Ishikawa (cell line): ENCODE measurements around the gene PCDH9.

Experiments
- CEBPB ChIP-seq: IDR thresholded peaks from 2 replicates; pipeline ENCODE4 v1.6.1; 2012
- CREB1 ChIP-seq: IDR thresholded peaks from 2 replicates; pipeline ENCODE4 v1.6.1; 2012; ENCODE audit warnings: low read depth
- EGR1 ChIP-seq: IDR thresholded peaks from 2 replicates; pipeline ENCODE4 v1.6.1; 2012
- EP300 ChIP-seq: IDR thresholded peaks from 2 replicates; pipeline ENCODE4 v1.6.1; 2012; ENCODE audit warnings: borderline replicate concordance
- FOXM1 ChIP-seq: IDR thresholded peaks from 2 replicates; pipeline ENCODE4 v1.6.1; 2012; ENCODE audit warnings: low read depth, borderline replicate concordance
- MAX ChIP-seq: IDR thresholded peaks from 2 replicates; pipeline ENCODE4 v1.6.1; 2012
- NFIC ChIP-seq: IDR thresholded peaks from 2 replicates; pipeline ENCODE4 v1.6.1; 2012
- RAD21 ChIP-seq: IDR thresholded peaks from 2 replicates; pipeline ENCODE4 v1.6.1; 2012; ENCODE audit warnings: low read depth
- REST ChIP-seq: IDR thresholded peaks from 2 replicates; pipeline ENCODE4 v1.6.1; 2012; ENCODE audit warnings: low read depth, mild to moderate bottlenecking
- TAF1 ChIP-seq: IDR thresholded peaks from 2 replicates; pipeline ENCODE4 v1.6.1; 2012; ENCODE audit warnings: low read depth, mild to moderate bottlenecking
- TCF12 ChIP-seq: IDR thresholded peaks from 2 replicates; pipeline ENCODE4 v1.6.1; 2012; ENCODE audit warnings: low read depth
- TEAD4 ChIP-seq: IDR thresholded peaks from 2 replicates; pipeline ENCODE4 v1.6.1; 2012
- USF1 ChIP-seq: IDR thresholded peaks from 2 replicates; pipeline ENCODE4 v1.6.1; 2012
- YY1 ChIP-seq: IDR thresholded peaks from 2 replicates; pipeline ENCODE4 v1.6.1; 2012; ENCODE audit warnings: low read depth
- ZBTB7A ChIP-seq: IDR thresholded peaks from 2 replicates; pipeline ENCODE4 v1.6.1; 2012; ENCODE audit warnings: low read depth

PCDH9 gene

GRCh38 chr13:66461021-66461420 lies 769.1 kb downstream of the PCDH9 start:
- no peak for TF ChIP-seq ZBTB7A
- TF ChIP-seq EGR1, result no peak
- TF ChIP-seq NFIC, result no peak

GRCh38 chr13:66459634-66460033 lies 770.5 kb downstream of the PCDH9 start:
- no peak for TF ChIP-seq FOXM1

GRCh38 chr13:66459143-66459542 lies 771.0 kb downstream of the PCDH9 start:
- TF ChIP-seq TAF1, result no peak
- TF ChIP-seq MAX, result no peak
- TF ChIP-seq TCF12, result no peak
- no peak for TF ChIP-seq RAD21
- TF ChIP-seq CREB1, result no peak
- TF ChIP-seq EP300, result no peak
- no peak for TF ChIP-seq REST
- no peak for TF ChIP-seq YY1
- no peak for TF ChIP-seq USF1
- TF ChIP-seq NFIC, result no peak
- no peak for TF ChIP-seq TEAD4
- TF ChIP-seq EGR1, result no peak
- TF ChIP-seq ZBTB7A, result no peak
- no peak for TF ChIP-seq CEBPB
- TF ChIP-seq FOXM1, result no peak

GRCh38 chr13:66446413-66446812 lies 783.7 kb downstream of the PCDH9 start:
- TF ChIP-seq TCF12, result no peak
- no peak for TF ChIP-seq MAX
- no peak for TF ChIP-seq NFIC
- no peak for TF ChIP-seq TEAD4
- TF ChIP-seq EGR1, result no peak
- TF ChIP-seq TAF1, result no peak
- TF ChIP-seq REST, result no peak
- TF ChIP-seq YY1, result no peak
- TF ChIP-seq RAD21, result no peak
- no peak for TF ChIP-seq ZBTB7A
- TF ChIP-seq CREB1, result no peak
- TF ChIP-seq USF1, result no peak
- no peak for TF ChIP-seq EP300
- no peak for TF ChIP-seq CEBPB
- no peak for TF ChIP-seq FOXM1

GRCh38 chr13:66443926-66444325 lies 786.2 kb downstream of the PCDH9 start:
- no peak for TF ChIP-seq EP300
- no peak for TF ChIP-seq TEAD4
- no peak for TF ChIP-seq CEBPB

GRCh38 chr13:66440938-66441337 lies 789.2 kb downstream of the PCDH9 start:
- TF ChIP-seq TCF12, result no peak
- TF ChIP-seq RAD21, result no peak
- no peak for TF ChIP-seq ZBTB7A
- TF ChIP-seq TEAD4, result no peak
- TF ChIP-seq MAX, result no peak
- no peak for TF ChIP-seq CREB1
- no peak for TF ChIP-seq EP300
- no peak for TF ChIP-seq REST
- no peak for TF ChIP-seq FOXM1
- TF ChIP-seq YY1, result no peak
